Natural killer cell treated with Interleukin-12 subunit alpha and Interleukin-12 subunit beta and Interleukin-15 and Interleukin-18, amount 100 ng/mL, for 72 hours (primary cell): ENCODE data around the gene BMP8B. TPM values are rescaled to one million over a fixed set of nuclear protein-coding genes. Genes with fewer than 3 reads are reported as not detected.
"Not testable (repeated sequence)": the region's sequence is repeated elsewhere in the genome, so short reads cannot be mapped to it uniquely, and the experiment has no call there.

ENCODE experiments used
- ATAC-seq, 2 donors: fragments of 150-1000 bp; cut with Tn5 transposase in 1 of 2; sonication (Bioruptor Pico), chemical (Tn5 transposase) in 1 of 2; 2 replicates each; pipeline ENCODE4 v1.10.0; 2021
- DNase-seq: peaks from one replicate; pipeline ENCODE4 v3.0.0; 2022; ENCODE audit warnings: low spot score
- H3K27ac Mint-ChIP-seq, 2 donors: 1 replicate in 1 of 2; 2 replicates in 1 of 2; pipeline ENCODE4 v1.8.0; 2022; ENCODE audit warnings: mixed read lengths in 2 of 2, mild to moderate bottlenecking in 1 of 2, moderate library complexity in 1 of 2
- H3K27me3 Mint-ChIP-seq, 2 donors: 1 replicate in 1 of 2; 2 replicates in 1 of 2; pipeline ENCODE4 v1.8.0; 2022; ENCODE audit warnings: mixed read lengths in 2 of 2
- H3K36me3 Mint-ChIP-seq: one replicate; pipeline ENCODE4 v1.8.0; 2022; ENCODE audit warnings: mixed read lengths
- H3K4me1 Mint-ChIP-seq, 2 donors: 1 replicate in 1 of 2; 2 replicates in 1 of 2; pipeline ENCODE4 v1.8.0; 2022; ENCODE audit warnings: low read depth in 2 of 2, mixed read lengths in 2 of 2, mild to moderate bottlenecking in 1 of 2
- H3K4me3 Mint-ChIP-seq: one replicate; pipeline ENCODE4 v1.8.0; 2022; ENCODE audit warnings: mixed read lengths
- H3K9me3 Mint-ChIP-seq: 2 replicates; pipeline ENCODE4 v1.8.0; 2022; ENCODE audit warnings: mixed read lengths
- total RNA-seq, 2 donors: library from RNA; stranded (reverse); gene quantifications; one replicate each; pipeline ENCODE4 v1.2.3, GENCODE V29; 2022

Gene BMP8B
- total RNA-seq, 2 donors from 2014 or later: 0.84 to 1.8 TPM

- H3K4me1 Mint-ChIP-seq, ATAC-seq, H3K9me3 Mint-ChIP-seq, H3K4me3 Mint-ChIP-seq, H3K36me3 Mint-ChIP-seq, H3K27me3 Mint-ChIP-seq, H3K27ac Mint-ChIP-seq: not testable (repeated sequence)
- peak; percentile 44 for DNase-seq
These were observed 24.2 kb downstream of the BMP8B start for GRCh38 chr1:39764512-39764911.

- H3K36me3 Mint-ChIP-seq, H3K9me3 Mint-ChIP-seq, H3K27me3 Mint-ChIP-seq, ATAC-seq, H3K27ac Mint-ChIP-seq, H3K4me3 Mint-ChIP-seq, H3K4me1 Mint-ChIP-seq: not testable (repeated sequence)
- peak; percentile 46 for DNase-seq
These were observed 24.9 kb downstream of the BMP8B start for GRCh38 chr1:39763619-39764374.

GRCh38 chr1:39762550-39763540 is 25.8 kb downstream of the BMP8B start:
- H3K36me3 Mint-ChIP-seq: no peaks in the 10 kb centered on the region
- ATAC-seq (no peak), DNase-seq (peak; percentile 39)
- H3K4me3 Mint-ChIP-seq: no peak overlapping the region
- no peak overlapping the region for H3K27ac Mint-ChIP-seq
- H3K4me1 Mint-ChIP-seq: no peaks in the 10 kb centered on the region
- no peaks in the 10 kb centered on the region for H3K27me3 Mint-ChIP-seq
- no peaks in the 10 kb centered on the region for H3K9me3 Mint-ChIP-seq

GRCh38 chr1:39761557-39762260 is 27.0 kb downstream of the BMP8B start:
- H3K4me1 Mint-ChIP-seq: peaks cover 0 to 2% of the 10 kb centered on the region in 2 donors
- no peaks in the 10 kb centered on the region for H3K27me3 Mint-ChIP-seq
- DNase-seq: peak; percentile 25
- H3K4me3 Mint-ChIP-seq: no peak overlapping the region
- ATAC-seq: peak in 1 of 2 donors; percentile 3
- no peak overlapping the region for H3K27ac Mint-ChIP-seq
- peaks cover 5% of the 10 kb centered on the region for H3K36me3 Mint-ChIP-seq
- H3K9me3 Mint-ChIP-seq: no peaks in the 10 kb centered on the region

- peaks cover 0 to 5% of the 10 kb centered on the region in 2 donors for H3K4me1 Mint-ChIP-seq
- DNase-seq (peak; percentile 53), ATAC-seq (peak in 1 of 2 donors; percentile 15)
- H3K9me3 Mint-ChIP-seq: no peaks in the 10 kb centered on the region
- H3K27ac Mint-ChIP-seq: no peak overlapping the region
- no peak overlapping the region for H3K4me3 Mint-ChIP-seq
- no peaks in the 10 kb centered on the region for H3K27me3 Mint-ChIP-seq
- peaks cover 5% of the 10 kb centered on the region for H3K36me3 Mint-ChIP-seq
These were observed 27.6 kb downstream of the BMP8B start for GRCh38 chr1:39761016-39761415.

- Mint-ChIP-seq H3K9me3 (no peaks in the 10 kb centered on the region), H3K4me1 (peaks cover 0 to 5% of the 10 kb centered on the region in 2 donors), H3K27ac (no peak overlapping the region), H3K27me3 (no peaks in the 10 kb centered on the region), H3K36me3 (peaks cover 5% of the 10 kb centered on the region), H3K4me3 (no peak overlapping the region)
- DNase-seq: peak; percentile 51
- no peak for ATAC-seq
These were observed 28.3 kb downstream of the BMP8B start for GRCh38 chr1:39760074-39761008.

- peaks cover 0 to 5% of the 10 kb centered on the region in 2 donors for H3K4me1 Mint-ChIP-seq
- no peak for ATAC-seq
- H3K4me3 Mint-ChIP-seq: no peak overlapping the region
- H3K36me3 Mint-ChIP-seq: peaks cover 5% of the 10 kb centered on the region
- H3K27ac Mint-ChIP-seq: no peak overlapping the region
- no peaks in the 10 kb centered on the region for H3K27me3 Mint-ChIP-seq
- no peaks in the 10 kb centered on the region for H3K9me3 Mint-ChIP-seq
- DNase-seq: no peak
These were observed 29.3 kb downstream of the BMP8B start for GRCh38 chr1:39759436-39759726.

GRCh38 chr1:39758556-39759435 is 29.9 kb downstream of the BMP8B start:
- Mint-ChIP-seq H3K27me3 (no peaks in the 10 kb centered on the region), H3K9me3 (no peaks in the 10 kb centered on the region), H3K4me3 (no peak overlapping the region), H3K27ac (no peak overlapping the region), H3K4me1 (peaks cover 0 to 5% of the 10 kb centered on the region in 2 donors), H3K36me3 (peaks cover 5% of the 10 kb centered on the region)
- DNase-seq (peak; percentile 54), ATAC-seq (no peak)

GRCh38 chr1:39757501-39757900 is 31.2 kb downstream of the BMP8B start:
- peak; percentile 25 for DNase-seq
- Mint-ChIP-seq H3K4me1 (peaks cover 0 to 5% of the 10 kb centered on the region in 2 donors), H3K4me3 (no peak overlapping the region), H3K9me3 (no peaks in the 10 kb centered on the region), H3K36me3 (peaks cover 6% of the 10 kb centered on the region), H3K27ac (no peak overlapping the region), H3K27me3 (no peaks in the 10 kb centered on the region)
- no peak for ATAC-seq

- Mint-ChIP-seq H3K4me1 (peaks cover 0 to 8% of the 10 kb centered on the region in 2 donors), H3K9me3 (no peaks in the 10 kb centered on the region), H3K36me3 (peaks cover 12% of the 10 kb centered on the region), H3K27me3 (no peaks in the 10 kb centered on the region), H3K27ac (no peak overlapping the region), H3K4me3 (no peak overlapping the region)
- peak in 1 of 2 donors; percentile 18 for ATAC-seq
- DNase-seq: peak; percentile 46
These were observed 32.6 kb downstream of the BMP8B start for GRCh38 chr1:39755965-39756659.

- Mint-ChIP-seq H3K4me1 (peaks cover 0 to 10% of the 10 kb centered on the region in 2 donors), H3K4me3 (no peak overlapping the region), H3K9me3 (no peaks in the 10 kb centered on the region), H3K27ac (no peak overlapping the region), H3K36me3 (peaks cover 21% of the 10 kb centered on the region), H3K27me3 (no peaks in the 10 kb centered on the region)
- no peak for DNase-seq
- no peak for ATAC-seq
These were observed 33.7 kb downstream of the BMP8B start for GRCh38 chr1:39754906-39755504.
